Vein endothelial cell (primary cell): ENCODE results near the gene NPIPB9. TPM values are rescaled to one million over a fixed set of nuclear protein-coding genes. Genes with fewer than 3 reads are reported as not detected.

ENCODE experiments used
- small RNA-seq: library from RNA; depleted of rRNA; stranded (forward); fragments of <200 nt; gene quantifications from one replicate; pipeline ENCODE3, GENCODE V24; 2012
- total RNA-seq: library from RNA; depleted of rRNA; stranded (reverse); fragments of >200 nt; gene quantifications from 2 replicates; pipeline ENCODE4 v1.2.3, GENCODE V29; 2012

NPIPB9 gene
- total RNA-seq: 4.1 and 4.9 TPM in 2 replicates

DNA sequence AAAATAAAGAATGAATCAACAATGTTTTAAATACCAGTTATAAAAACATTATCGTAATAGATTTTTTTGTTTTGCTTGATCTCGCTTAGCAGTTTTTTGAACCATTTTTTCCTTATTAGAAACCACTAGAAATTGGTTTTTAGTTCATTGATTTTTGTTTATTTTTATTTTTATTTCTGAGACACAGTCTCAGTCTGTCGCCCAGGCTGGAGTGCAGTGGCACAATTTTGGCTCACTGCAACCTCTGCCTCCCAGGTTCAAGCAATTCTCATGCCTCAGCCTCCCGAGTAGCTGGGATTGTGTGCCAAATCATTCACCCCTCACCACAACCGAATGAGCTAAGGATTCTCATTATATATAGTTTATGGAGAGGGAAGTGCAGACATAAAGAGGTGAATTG, at the start of gene NPIPB9:
TSS of gene NPIPB9 (plus strand) at position 301 of the 400 bp plus-strand sequence.

GRCh38 chr16:28711220-28712083, 40.1 kb upstream of the NPIPB9 start, which contains the start of gene EIF3C:
Gene EIF3C (plus strand): TSS chr16:28711464. CDS start chr16:28711687, 223 bp downstream.

Small RNAs within 50 kb of the gene (small RNA-seq; reads per million reads assigned to genes)
- not detected for gene MIR6862-2

Other genes with a start within 250 kb of the NPIPB9 start
- not detected in 2 replicates for gene IL27, start 245.0 kb upstream of the NPIPB9 start, total RNA-seq
- 0.33 and 2.4 TPM in 2 replicates for gene NUPR1, start 212.8 kb upstream of the NPIPB9 start, total RNA-seq
- gene SGF29, start 197.9 kb upstream of the NPIPB9 start, total RNA-seq: 7.1 and 12.1 TPM in 2 replicates
- 0.19 TPM in 1 of 2 replicates, not detected in the other for gene SULT1A2, start 154.7 kb upstream of the NPIPB9 start, total RNA-seq
- 3.2 and 7.8 TPM in 2 replicates for gene SULT1A1, start 141.7 kb upstream of the NPIPB9 start, total RNA-seq
- 0.10 and 0.33 TPM in 2 replicates for gene NPIPB8, start 113.7 kb upstream of the NPIPB9 start, total RNA-seq
- 84.9 and 123 TPM in 2 replicates for gene EIF3C, start 40.3 kb upstream of the NPIPB9 start, total RNA-seq
- gene ATXN2L, start 71.2 kb downstream of the NPIPB9 start, total RNA-seq: 69.8 and 80.0 TPM in 2 replicates
- 145 TPM in 2 replicates for gene TUFM, start 94.6 kb downstream of the NPIPB9 start, total RNA-seq
- 17.8 and 19.6 TPM in 2 replicates for gene SH2B1, start 112.1 kb downstream of the NPIPB9 start, total RNA-seq
- 0.19 and 1.6 TPM in 2 replicates for gene ATP2A1, start 126.7 kb downstream of the NPIPB9 start, total RNA-seq
- gene RABEP2, start 173.5 kb downstream of the NPIPB9 start, total RNA-seq: 43.4 and 49.7 TPM in 2 replicates
- not detected in 2 replicates for gene CD19, start 180.2 kb downstream of the NPIPB9 start, total RNA-seq
- gene NFATC2IP, start 199.2 kb downstream of the NPIPB9 start, total RNA-seq: 32.7 and 36.5 TPM in 2 replicates
- gene SPNS1, start 223.0 kb downstream of the NPIPB9 start, total RNA-seq: 49.9 and 55.9 TPM in 2 replicates
- gene LAT, start 233.3 kb downstream of the NPIPB9 start, total RNA-seq: 0.67 and 2.3 TPM in 2 replicates